Mucosa of descending colon (tissue), 3 donors: ENCODE data around the gene PGM1. TPM values are rescaled to one million over a fixed set of nuclear protein-coding genes. Genes with fewer than 3 reads are reported as not detected.

Source experiments
- ATAC-seq: fragments of 200-7000 bp; cut with Tn5 transposase; one replicate; pipeline ENCODE4 v1.9.1; 2020; ENCODE audit warnings: mild to moderate bottlenecking, moderate library complexity
- DNase-seq, 3 donors: peaks; one replicate each; pipeline ENCODE4 v3.0.0-alpha.2; 2020
- H3K36me3 ChIP-seq: fragments of 200-600 bp; one replicate; pipeline ENCODE4 v1.8.0; 2021; ENCODE audit warnings: low read depth, mild to moderate bottlenecking
- H3K4me1 ChIP-seq: fragments of 200-600 bp; one replicate; pipeline ENCODE4 v1.8.0; 2021; ENCODE audit warnings: low read depth, mild to moderate bottlenecking
- H3K4me3 ChIP-seq: fragments of 200-600 bp; one replicate; pipeline ENCODE4 v1.8.0; 2021; ENCODE audit warnings: mild to moderate bottlenecking
- H3K9me3 ChIP-seq: fragments of 200-600 bp; one replicate; pipeline ENCODE4 v1.8.0; 2021; ENCODE audit warnings: mild to moderate bottlenecking
- intact Hi-C, 2 donors: fragments of 100-400 bp; cut with DNase I in 1 of 2; cut with micrococcal nuclease in 1 of 2; formaldehyde crosslinking; loops; one replicate each; pipeline versions ENCODE4 v1.11.0 to v1.11.1; 2022; cut with DNase I, micrococcal nuclease
- total RNA-seq, 3 donors: library from RNA; stranded (reverse); fragmentation: NEBNext Ultra II Directional in 2 of 3; extraction: Animal tissue kit (Norgen Biotek cat#: 25700) in 2 of 3; gene quantifications; one replicate each; pipeline versions ENCODE4 v1.2.1 to v1.2.4, GENCODE V29; 2021 to 2023
- TF ChIP-seq, protein P1 (sequence below): fragments of 200-600 bp; IDR thresholded peaks from one replicate; pipeline ENCODE4 v1.8.0; 2022; ENCODE audit warnings: antibody characterized with exemption, mild to moderate bottlenecking
- donor health status: DM: no; HTN: no; CAD: no; lungs with moderate emphysema.
- donor health status: DM: no; HTN: no; CAD: no.
- donor health status: DM: no; HTN: yes; CAD: no.

The PGM1 gene
- total RNA-seq, 3 donors from 2014 or later = 81.0 to 116 (median 87.3) TPM

DNA sequence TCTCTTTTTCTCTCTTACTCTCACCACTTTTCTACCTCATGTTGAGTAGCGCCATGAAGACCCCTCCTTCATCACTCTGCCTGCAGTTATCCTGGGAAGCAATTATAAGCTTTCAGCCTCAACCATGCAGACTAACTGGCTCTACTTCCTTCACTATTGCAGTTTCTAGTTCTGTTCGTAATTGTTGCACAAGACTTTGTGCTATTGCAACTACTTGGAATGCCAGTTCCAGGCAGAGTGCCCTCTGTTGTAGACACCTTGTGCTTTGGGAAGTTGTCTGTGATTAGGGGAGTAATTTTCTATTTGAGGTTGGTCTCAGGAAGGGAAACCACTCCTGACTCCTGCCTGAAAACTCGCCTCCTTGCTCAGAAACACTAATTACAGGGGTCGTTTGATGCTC, 19.4 kb downstream of the PGM1 start:
- TF ChIP-seq, protein P1, sequence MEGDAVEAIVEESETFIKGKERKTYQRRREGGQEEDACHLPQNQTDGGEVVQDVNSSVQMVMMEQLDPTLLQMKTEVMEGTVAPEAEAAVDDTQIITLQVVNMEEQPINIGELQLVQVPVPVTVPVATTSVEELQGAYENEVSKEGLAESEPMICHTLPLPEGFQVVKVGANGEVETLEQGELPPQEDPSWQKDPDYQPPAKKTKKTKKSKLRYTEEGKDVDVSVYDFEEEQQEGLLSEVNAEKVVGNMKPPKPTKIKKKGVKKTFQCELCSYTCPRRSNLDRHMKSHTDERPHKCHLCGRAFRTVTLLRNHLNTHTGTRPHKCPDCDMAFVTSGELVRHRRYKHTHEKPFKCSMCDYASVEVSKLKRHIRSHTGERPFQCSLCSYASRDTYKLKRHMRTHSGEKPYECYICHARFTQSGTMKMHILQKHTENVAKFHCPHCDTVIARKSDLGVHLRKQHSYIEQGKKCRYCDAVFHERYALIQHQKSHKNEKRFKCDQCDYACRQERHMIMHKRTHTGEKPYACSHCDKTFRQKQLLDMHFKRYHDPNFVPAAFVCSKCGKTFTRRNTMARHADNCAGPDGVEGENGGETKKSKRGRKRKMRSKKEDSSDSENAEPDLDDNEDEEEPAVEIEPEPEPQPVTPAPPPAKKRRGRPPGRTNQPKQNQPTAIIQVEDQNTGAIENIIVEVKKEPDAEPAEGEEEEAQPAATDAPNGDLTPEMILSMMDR = no peak
- DNase-seq (no peak), ATAC-seq (no peak)
- intact Hi-C loops = loop anchor here (10.0 kb wide), 2 partner anchors 522 to 632 kb away; no protein-coding TSS in a partner anchor
- Histone ChIP-seq H3K4me3 (no peak overlapping the region), H3K9me3 (no peaks in the 10 kb centered on the region), H3K36me3 (no peaks in the 10 kb centered on the region), H3K4me1 (no peaks in the 10 kb centered on the region)

DNA sequence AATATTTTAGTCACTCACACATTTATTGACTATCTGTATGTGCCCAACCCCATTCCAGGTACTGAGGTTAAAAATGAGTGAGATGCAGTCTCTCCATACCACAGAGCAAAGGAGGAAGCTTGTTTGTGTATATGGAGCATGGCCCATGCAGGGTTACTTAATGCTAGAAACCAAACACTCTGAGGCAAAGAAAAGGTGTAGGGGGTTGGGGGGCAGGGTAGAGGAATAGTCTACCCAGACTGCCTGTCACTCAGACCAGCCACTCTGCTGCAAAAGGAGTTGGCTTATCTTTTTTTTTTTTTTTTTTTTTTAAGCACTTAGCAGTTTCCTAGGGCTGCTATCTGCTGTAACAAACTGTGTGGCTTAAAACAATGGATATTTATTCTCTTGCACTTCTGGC, 19.8 kb downstream of the PGM1 start:
- no peaks in the 10 kb centered on the region for H3K36me3 ChIP-seq
- ATAC-seq (no peak), DNase-seq (no peak)
- H3K4me3 ChIP-seq = no peak overlapping the region
- TF ChIP-seq, protein P1 = no peak
- intact Hi-C loops = loop anchor here (10.0 kb wide), 2 partner anchors 522 to 632 kb away; no protein-coding TSS in a partner anchor
- no peaks in the 10 kb centered on the region for H3K4me1 ChIP-seq
- no peaks in the 10 kb centered on the region for H3K9me3 ChIP-seq

DNA sequence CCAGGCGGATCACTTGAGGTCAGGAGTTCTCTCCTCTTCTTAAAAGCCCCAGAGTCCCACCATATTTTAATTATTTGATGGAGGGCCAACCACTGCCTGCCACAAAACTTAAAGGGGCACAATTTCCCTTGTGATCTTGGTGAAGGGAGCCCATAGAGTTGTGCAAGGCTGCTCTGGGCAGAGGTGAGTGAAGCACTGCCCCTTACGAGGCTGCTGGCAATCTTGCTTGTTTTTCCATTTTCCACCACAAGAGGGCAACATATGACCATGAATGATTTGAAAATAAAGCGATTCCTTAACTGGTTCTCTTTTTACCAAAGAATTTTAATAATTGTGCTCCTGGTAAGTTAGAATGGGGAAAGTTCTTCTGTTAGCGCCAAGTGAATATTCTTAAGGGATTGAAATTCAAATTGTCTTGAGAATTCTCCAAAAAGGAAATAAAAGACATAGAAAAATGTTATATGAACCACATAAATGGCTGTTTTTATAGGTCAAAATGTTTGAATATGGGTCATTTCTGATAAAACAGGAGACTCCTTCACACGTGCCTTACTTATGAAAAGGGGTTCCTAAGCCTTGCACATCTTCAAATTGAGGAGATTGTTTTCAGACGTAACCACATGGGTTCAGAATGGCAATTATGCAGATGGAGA, 22.7 kb downstream of the PGM1 start:
- peak in 1 of 3 donors; percentile 90 for DNase-seq
- peak; percentile 85 for ATAC-seq
- H3K4me1 ChIP-seq = no peaks in the 10 kb centered on the region
- H3K4me3 ChIP-seq = no peak overlapping the region
- no peaks in the 10 kb centered on the region for H3K9me3 ChIP-seq
- TF ChIP-seq, protein P1 = peak; percentile 68
- intact Hi-C loops = loop anchor here (10.0 kb wide), 2 partner anchors 519 to 629 kb away; no protein-coding TSS in a partner anchor
- no peaks in the 10 kb centered on the region for H3K36me3 ChIP-seq

DNA sequence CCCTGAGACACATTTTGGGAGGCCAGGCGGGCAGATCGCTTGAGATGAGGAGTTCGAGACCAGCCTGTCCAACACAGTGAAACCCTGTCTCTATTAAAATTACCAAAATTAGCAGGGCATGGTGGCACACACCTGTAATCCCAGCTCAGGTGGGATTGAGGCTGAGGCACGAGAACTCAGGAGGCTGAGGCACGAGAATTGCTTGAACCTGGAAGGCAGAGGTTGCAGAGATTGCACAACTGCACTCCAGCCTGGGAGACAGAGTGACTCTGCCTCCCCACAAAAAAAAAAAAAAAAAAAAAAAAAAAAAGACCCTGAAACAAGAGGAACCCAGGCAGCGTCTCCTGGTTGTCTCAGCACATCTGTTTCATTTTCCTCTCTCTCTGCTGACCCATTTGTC, 24.2 kb downstream of the PGM1 start:
- no peaks in the 10 kb centered on the region for H3K9me3 ChIP-seq
- H3K4me1 ChIP-seq = no peaks in the 10 kb centered on the region
- DNase-seq = no peak
- TF ChIP-seq, protein P1 = no peak
- no peak overlapping the region for H3K4me3 ChIP-seq
- ATAC-seq = no peak
- H3K36me3 ChIP-seq = no peaks in the 10 kb centered on the region
- intact Hi-C loops = loop anchor here (10.0 kb wide), 2 partner anchors 517 to 627 kb away; no protein-coding TSS in a partner anchor

DNA sequence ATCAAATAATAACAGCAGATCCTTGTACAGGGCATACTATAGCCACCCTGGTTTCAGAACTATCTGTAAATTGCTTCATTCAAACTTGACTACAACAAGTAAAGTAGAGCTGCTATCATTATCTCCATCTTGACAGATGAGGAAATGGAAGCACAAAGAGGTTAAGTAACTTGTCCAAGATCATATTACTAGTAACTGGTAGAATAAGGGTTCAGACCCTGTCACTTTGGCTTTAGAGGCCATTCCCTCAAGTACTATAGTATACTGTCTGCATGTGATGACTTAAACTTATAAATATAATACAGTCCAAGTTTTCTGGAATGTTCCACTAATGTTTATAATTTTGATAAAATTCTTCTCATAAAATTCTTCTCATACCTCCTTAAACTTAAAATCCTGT, 24.8 kb downstream of the PGM1 start:
- no peaks in the 10 kb centered on the region for H3K9me3 ChIP-seq
- intact Hi-C loops = loop anchor here (10.0 kb wide), 2 partner anchors 517 to 627 kb away; no protein-coding TSS in a partner anchor
- H3K4me3 ChIP-seq = no peak overlapping the region
- ATAC-seq = no peak
- no peak for DNase-seq
- H3K4me1 ChIP-seq = no peaks in the 10 kb centered on the region
- TF ChIP-seq, protein P1 = no peak
- no peaks in the 10 kb centered on the region for H3K36me3 ChIP-seq
